K562 (cell line): ENCODE data around the gene SCN4A. TPM values are rescaled to one million over a fixed set of nuclear protein-coding genes. Genes with fewer than 3 reads are reported as not detected.

Experiments used
- ARHGAP35 ChIP-seq: fragments of 450-650 bp; IDR thresholded peaks from 2 replicates; pipeline ENCODE4 v1.6.1; 2018; ENCODE audit not compliant: partially characterized antibody
- BCL6 ChIP-seq: fragments of 250-450 bp; sonication (Bioruptor Pico); IDR thresholded peaks from 2 replicates; pipeline ENCODE4 v1.4.0; 2020
- BRD4 ChIP-seq: fragments of 200-600 bp; sonication (generic); IDR thresholded peaks from 2 replicates; pipeline ENCODE4 v1.6.1; 2017; ENCODE audit warnings: inconsistent platforms
- E2F3 ChIP-seq: fragments of 250-450 bp; sonication (Bioruptor Pico); IDR thresholded peaks from 2 replicates; pipeline ENCODE4 v1.4.0; 2020; ENCODE audit warnings: mild to moderate bottlenecking
- FUS ChIP-seq: fragments of 200-400 bp; formaldehyde crosslinking; optimal IDR thresholded peaks from 2 replicates; pipeline ENCODE3; 2017; ENCODE audit warnings: low read depth, low read length
- GABPB2 ChIP-seq: fragments of 250-450 bp; sonication (Bioruptor Pico); conservative IDR thresholded peaks from 2 replicates; pipeline ENCODE4 v1.5.1; 2021; ENCODE audit warnings: mild to moderate bottlenecking
- HDAC3 ChIP-seq: fragments of 450-650 bp; IDR thresholded peaks from 2 replicates; pipeline ENCODE4 v1.6.1; 2018; ENCODE audit warnings: borderline replicate concordance, mild to moderate bottlenecking, moderate library complexity; ENCODE audit not compliant: partially characterized antibody
- HMG20A ChIP-seq: fragments of 450-650 bp; formaldehyde crosslinking; conservative IDR thresholded peaks from 2 replicates; pipeline ENCODE4 v1.4.0; 2020; ENCODE audit warnings: mild to moderate bottlenecking, mixed read lengths
- HNRNPK ChIP-seq: fragments of 200-400 bp; formaldehyde crosslinking; IDR thresholded peaks from one replicate; pipeline ENCODE4 v1.6.1; 2018; ENCODE audit warnings: mild to moderate bottlenecking, low read depth, low read length; ENCODE audit not compliant: poor library complexity, severe bottlenecking
- KDM2B ChIP-seq: fragments of 250-450 bp; sonication (Bioruptor Pico); IDR thresholded peaks from 2 replicates; pipeline ENCODE4 v1.8.0; 2021; ENCODE audit warnings: mild to moderate bottlenecking, moderate library complexity
- KLF16 ChIP-seq: IDR thresholded peaks from 2 replicates; pipeline ENCODE4 v1.6.1; 2016; ENCODE audit warnings: antibody characterized with exemption
- MCM3 ChIP-seq: fragments of 450-650 bp; IDR thresholded peaks from 2 replicates; pipeline ENCODE4 v1.6.1; 2016
- MXD1 ChIP-seq: fragments of 250-450 bp; sonication (Bioruptor Pico); IDR thresholded peaks from 2 replicates; pipeline ENCODE4 v1.8.0; 2021; ENCODE audit warnings: borderline replicate concordance, mild to moderate bottlenecking, moderate library complexity; ENCODE audit not compliant: poor library complexity, severe bottlenecking
- NFATC3 ChIP-seq: fragments of 450-650 bp; IDR thresholded peaks from 2 replicates; pipeline ENCODE4 v1.6.1; 2017; ENCODE audit warnings: mild to moderate bottlenecking
- NFXL1 ChIP-seq: fragments of 450-650 bp; formaldehyde crosslinking; IDR thresholded peaks from 2 replicates; pipeline ENCODE4 v1.4.0; 2021; ENCODE audit warnings: mild to moderate bottlenecking
- POLR2AphosphoS2 ChIP-seq: IDR thresholded peaks from 2 replicates; pipeline ENCODE4 v1.6.1; 2012; ENCODE audit warnings: low read length, improper control_type of control experiment
- SMARCB1 ChIP-seq: IDR thresholded peaks from 2 replicates; pipeline ENCODE4 v1.6.1; 2011; ENCODE audit warnings: improper control_type of control experiment, low read depth; ENCODE audit not compliant: insufficient read length
- SRSF7 ChIP-seq: fragments of 200-400 bp; formaldehyde crosslinking; optimal IDR thresholded peaks from 2 replicates; pipeline ENCODE3; 2017; ENCODE audit warnings: mild to moderate bottlenecking, low read depth, low read length
- STAG1 ChIP-seq: sonication (generic); formaldehyde crosslinking; IDR thresholded peaks from 2 replicates; pipeline ENCODE4 v1.5.0; 2020; ENCODE audit warnings: missing genetic modification reagents, borderline replicate concordance
- ZMIZ1 ChIP-seq, 2 experiments: fragments of 150-350 bp in 1 of 2; IDR thresholded peaks; 2 replicates each; pipeline ENCODE4 v1.6.1; 2012 to 2016; ENCODE audit warnings: low read depth in 2 of 2, low read length in 2 of 2, mild to moderate bottlenecking in 1 of 2, moderate library complexity in 1 of 2
- ZNF239 ChIP-seq: fragments of 250-450 bp; sonication (Bioruptor Pico); IDR thresholded peaks from 2 replicates; pipeline ENCODE4 v1.4.0; 2020; ENCODE audit warnings: mild to moderate bottlenecking
- ZNF24 ChIP-seq: fragments of 450-650 bp; IDR thresholded peaks from 2 replicates; pipeline ENCODE4 v1.6.1; 2016
- ZNF316 ChIP-seq: fragments of 450-650 bp; IDR thresholded peaks from 2 replicates; pipeline ENCODE4 v1.6.1; 2016
- ZNF584 ChIP-seq: fragments of 200-800 bp; sonication (Bioruptor generic); IDR thresholded peaks from 2 replicates; pipeline ENCODE4 v1.6.1; 2016; ENCODE audit warnings: low read depth, mild to moderate bottlenecking, missing genetic modification characterization, missing compliant biosample characterization
- ZNF639 ChIP-seq, 2 experiments: fragments of 200-800 bp in 1 of 2; sonication (Bioruptor generic) in 1 of 2; sonication (generic) in 1 of 2; formaldehyde crosslinking in 1 of 2; IDR thresholded peaks in 1 of 2; conservative IDR thresholded peaks in 1 of 2; 2 replicates each; pipeline versions ENCODE4 v1.5.0 to v1.6.1; 2016 to 2020; ENCODE audit warnings: missing compliant biosample characterization in 1 of 2, missing genetic modification characterization in 1 of 2, missing genetic modification reagents in 1 of 2
- ZNF77 ChIP-seq: fragments of 250-450 bp; sonication (Bioruptor Pico); IDR thresholded peaks from 2 replicates; pipeline ENCODE4 v1.5.0; 2020
- polyA plus RNA-seq, 8 experiments: library from polyadenylated mRNA; depleted of rRNA in 4 of 8; stranded (reverse) in 5 of 8; unstranded in 3 of 8; fragments of >200 nt; fragmentation: Nextera tagmentation in 2 of 8; fragmentation: Illumina TruSeq in 1 of 8; extraction: Ambion mirVana in 2 of 8; extraction: Trizol in 1 of 8; gene quantifications; 2 replicates each; pipeline versions ENCODE4 v1.2.1 to v1.2.3, GENCODE V29; 2011 to 2014; ENCODE audit warnings: inconsistent platforms in 1 of 8, missing spikeins in 1 of 8
- total RNA-seq, 7 experiments: library from RNA; depleted of rRNA in 6 of 7; stranded (reverse); fragments of >200 nt in 6 of 7; fragmentation: Illumina TruSeq in 2 of 7; extraction: Trizol in 2 of 7; gene quantifications; 2 replicates each; pipeline versions ENCODE4 v1.2.1 to v1.2.3, GENCODE V29; 2011 to 2021; ENCODE audit warnings: low replicate concordance in 1 of 7

The SCN4A gene
- total and polyA plus RNA-seq, 9 of the 15 experiments (the other 6 are each of a cell fraction or from before 2014, with no cell fraction given): 0.29 to 2.6 (median 1.4) TPM

- no peak for TF ChIP-seq HNRNPK
- TF ChIP-seq ZNF639 (CRISPR knock-in tag; conservative IDR thresholded peaks at IDR 0.05 in 1 of 2, IDR thresholded peaks at IDR 0.05 in 1 of 2): no peak
- TF ChIP-seq ZMIZ1 (IDR thresholded peaks at IDR 0.05; ENCODE audit: low read depth in 2 of 2, low read length in 2 of 2): peak in 1 of 2 experiments; percentile 63; a peak in 1 of 4 replicates
- no peak for TF ChIP-seq BRD4
- no peak for TF ChIP-seq FUS
- TF ChIP-seq ARHGAP35: no peak
- TF ChIP-seq POLR2AphosphoS2: no peak
- no peak for TF ChIP-seq NFATC3
- peak; percentile 47 for TF ChIP-seq HDAC3
- TF ChIP-seq BCL6: peak; percentile 43; the same call in 1 of the 2 replicates
- TF ChIP-seq STAG1: no peak
- no peak for TF ChIP-seq SMARCB1
- no peak for TF ChIP-seq ZNF316
- no peak for TF ChIP-seq HMG20A (CRISPR knock-in tag)
- peak; percentile 74 for TF ChIP-seq KLF16
- TF ChIP-seq NFXL1 (CRISPR knock-in tag): no peak
- TF ChIP-seq KDM2B (CRISPR knock-in tag): no peak
- TF ChIP-seq GABPB2: no peak
- no peak for TF ChIP-seq MCM3
- no peak; the same call in 1 of the 2 replicates for TF ChIP-seq ZNF239
- peak; percentile 79; the same call in 1 of the 2 replicates for TF ChIP-seq ZNF584
- TF ChIP-seq ZNF24: no peak; the same call in 1 of the 2 replicates
- no peak for TF ChIP-seq ZNF77 (CRISPR knock-in tag)
- TF ChIP-seq SRSF7: no peak
- TF ChIP-seq E2F3 (CRISPR knock-in tag): no peak
- peak; percentile 4 for TF ChIP-seq MXD1 (CRISPR knock-in tag)
These were observed 33.8 kb upstream of the SCN4A start (continued) for GRCh38 chr17:64006361-64007088.
